ENCODE results near the gene NEDD9.

GRCh38 chr6:11237956-11238355, 5.5 kb upstream of the NEDD9 start:
- TF ChIP-seq, protein P1, sequence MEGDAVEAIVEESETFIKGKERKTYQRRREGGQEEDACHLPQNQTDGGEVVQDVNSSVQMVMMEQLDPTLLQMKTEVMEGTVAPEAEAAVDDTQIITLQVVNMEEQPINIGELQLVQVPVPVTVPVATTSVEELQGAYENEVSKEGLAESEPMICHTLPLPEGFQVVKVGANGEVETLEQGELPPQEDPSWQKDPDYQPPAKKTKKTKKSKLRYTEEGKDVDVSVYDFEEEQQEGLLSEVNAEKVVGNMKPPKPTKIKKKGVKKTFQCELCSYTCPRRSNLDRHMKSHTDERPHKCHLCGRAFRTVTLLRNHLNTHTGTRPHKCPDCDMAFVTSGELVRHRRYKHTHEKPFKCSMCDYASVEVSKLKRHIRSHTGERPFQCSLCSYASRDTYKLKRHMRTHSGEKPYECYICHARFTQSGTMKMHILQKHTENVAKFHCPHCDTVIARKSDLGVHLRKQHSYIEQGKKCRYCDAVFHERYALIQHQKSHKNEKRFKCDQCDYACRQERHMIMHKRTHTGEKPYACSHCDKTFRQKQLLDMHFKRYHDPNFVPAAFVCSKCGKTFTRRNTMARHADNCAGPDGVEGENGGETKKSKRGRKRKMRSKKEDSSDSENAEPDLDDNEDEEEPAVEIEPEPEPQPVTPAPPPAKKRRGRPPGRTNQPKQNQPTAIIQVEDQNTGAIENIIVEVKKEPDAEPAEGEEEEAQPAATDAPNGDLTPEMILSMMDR (conservative IDR thresholded peaks at IDR 0.05; ENCODE audit: low read depth in 2 of 2), result no peak
- TF ChIP-seq EZH2 (IDR thresholded peaks at IDR 0.05; ENCODE audit: low read depth, unreplicated experiment) (no peak), POLR2AphosphoS5 (IDR thresholded peaks at IDR 0.05; ENCODE audit: low read depth) (no peak)
- TF ChIP-seq, protein P2, sequence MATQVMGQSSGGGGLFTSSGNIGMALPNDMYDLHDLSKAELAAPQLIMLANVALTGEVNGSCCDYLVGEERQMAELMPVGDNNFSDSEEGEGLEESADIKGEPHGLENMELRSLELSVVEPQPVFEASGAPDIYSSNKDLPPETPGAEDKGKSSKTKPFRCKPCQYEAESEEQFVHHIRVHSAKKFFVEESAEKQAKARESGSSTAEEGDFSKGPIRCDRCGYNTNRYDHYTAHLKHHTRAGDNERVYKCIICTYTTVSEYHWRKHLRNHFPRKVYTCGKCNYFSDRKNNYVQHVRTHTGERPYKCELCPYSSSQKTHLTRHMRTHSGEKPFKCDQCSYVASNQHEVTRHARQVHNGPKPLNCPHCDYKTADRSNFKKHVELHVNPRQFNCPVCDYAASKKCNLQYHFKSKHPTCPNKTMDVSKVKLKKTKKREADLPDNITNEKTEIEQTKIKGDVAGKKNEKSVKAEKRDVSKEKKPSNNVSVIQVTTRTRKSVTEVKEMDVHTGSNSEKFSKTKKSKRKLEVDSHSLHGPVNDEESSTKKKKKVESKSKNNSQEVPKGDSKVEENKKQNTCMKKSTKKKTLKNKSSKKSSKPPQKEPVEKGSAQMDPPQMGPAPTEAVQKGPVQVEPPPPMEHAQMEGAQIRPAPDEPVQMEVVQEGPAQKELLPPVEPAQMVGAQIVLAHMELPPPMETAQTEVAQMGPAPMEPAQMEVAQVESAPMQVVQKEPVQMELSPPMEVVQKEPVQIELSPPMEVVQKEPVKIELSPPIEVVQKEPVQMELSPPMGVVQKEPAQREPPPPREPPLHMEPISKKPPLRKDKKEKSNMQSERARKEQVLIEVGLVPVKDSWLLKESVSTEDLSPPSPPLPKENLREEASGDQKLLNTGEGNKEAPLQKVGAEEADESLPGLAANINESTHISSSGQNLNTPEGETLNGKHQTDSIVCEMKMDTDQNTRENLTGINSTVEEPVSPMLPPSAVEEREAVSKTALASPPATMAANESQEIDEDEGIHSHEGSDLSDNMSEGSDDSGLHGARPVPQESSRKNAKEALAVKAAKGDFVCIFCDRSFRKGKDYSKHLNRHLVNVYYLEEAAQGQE (IDR thresholded peaks at IDR 0.05; ENCODE audit: unreplicated experiment), result no peak

Measured in GM23338 (cell line).